Measurements from ENCODE around the gene CHKA.

DNA sequence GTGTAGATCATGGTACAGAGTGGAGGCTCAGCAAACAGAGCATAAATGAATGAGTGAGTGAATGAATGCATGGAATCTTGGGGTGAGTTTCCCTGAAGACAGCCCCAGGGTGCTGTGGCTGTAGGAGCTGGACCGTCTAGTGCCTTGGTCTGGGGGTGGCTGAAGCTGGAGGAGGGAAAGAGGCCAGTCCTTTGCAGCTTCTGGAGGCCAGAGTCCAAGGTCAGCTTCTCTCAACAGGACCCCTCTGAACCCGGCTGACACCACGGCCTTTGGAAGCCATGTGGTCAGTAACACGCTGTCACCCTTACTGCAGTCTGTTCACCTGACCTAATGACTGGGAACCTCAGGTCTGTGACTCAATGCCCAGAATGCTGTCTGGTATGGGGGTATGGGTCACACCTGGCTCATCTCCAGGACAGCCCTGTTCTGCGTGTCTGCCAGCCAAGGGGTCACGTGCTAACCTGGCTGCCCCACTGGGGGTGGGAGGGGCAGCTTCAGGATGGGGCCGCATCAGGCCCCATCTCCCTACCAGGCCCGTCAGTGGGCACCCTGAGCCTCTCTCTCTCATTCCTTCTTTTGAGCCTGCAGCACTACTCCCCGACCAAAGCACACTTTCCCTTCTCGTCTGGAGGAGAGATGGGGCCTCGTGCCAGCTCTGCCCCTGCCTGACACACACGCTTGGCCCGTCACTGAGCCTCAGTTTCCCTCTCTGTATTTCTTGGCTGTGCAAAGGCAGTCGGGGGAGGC is 24.1 kb upstream of the CHKA start:
- TF ChIP-seq, protein P1, sequence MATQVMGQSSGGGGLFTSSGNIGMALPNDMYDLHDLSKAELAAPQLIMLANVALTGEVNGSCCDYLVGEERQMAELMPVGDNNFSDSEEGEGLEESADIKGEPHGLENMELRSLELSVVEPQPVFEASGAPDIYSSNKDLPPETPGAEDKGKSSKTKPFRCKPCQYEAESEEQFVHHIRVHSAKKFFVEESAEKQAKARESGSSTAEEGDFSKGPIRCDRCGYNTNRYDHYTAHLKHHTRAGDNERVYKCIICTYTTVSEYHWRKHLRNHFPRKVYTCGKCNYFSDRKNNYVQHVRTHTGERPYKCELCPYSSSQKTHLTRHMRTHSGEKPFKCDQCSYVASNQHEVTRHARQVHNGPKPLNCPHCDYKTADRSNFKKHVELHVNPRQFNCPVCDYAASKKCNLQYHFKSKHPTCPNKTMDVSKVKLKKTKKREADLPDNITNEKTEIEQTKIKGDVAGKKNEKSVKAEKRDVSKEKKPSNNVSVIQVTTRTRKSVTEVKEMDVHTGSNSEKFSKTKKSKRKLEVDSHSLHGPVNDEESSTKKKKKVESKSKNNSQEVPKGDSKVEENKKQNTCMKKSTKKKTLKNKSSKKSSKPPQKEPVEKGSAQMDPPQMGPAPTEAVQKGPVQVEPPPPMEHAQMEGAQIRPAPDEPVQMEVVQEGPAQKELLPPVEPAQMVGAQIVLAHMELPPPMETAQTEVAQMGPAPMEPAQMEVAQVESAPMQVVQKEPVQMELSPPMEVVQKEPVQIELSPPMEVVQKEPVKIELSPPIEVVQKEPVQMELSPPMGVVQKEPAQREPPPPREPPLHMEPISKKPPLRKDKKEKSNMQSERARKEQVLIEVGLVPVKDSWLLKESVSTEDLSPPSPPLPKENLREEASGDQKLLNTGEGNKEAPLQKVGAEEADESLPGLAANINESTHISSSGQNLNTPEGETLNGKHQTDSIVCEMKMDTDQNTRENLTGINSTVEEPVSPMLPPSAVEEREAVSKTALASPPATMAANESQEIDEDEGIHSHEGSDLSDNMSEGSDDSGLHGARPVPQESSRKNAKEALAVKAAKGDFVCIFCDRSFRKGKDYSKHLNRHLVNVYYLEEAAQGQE (IDR thresholded peaks at IDR 0.05; ENCODE audit: insufficient read depth in 1 of 2, low read depth in 2 of 2, low read length in 1 of 2): no peak
- TF ChIP-seq, protein P2, sequence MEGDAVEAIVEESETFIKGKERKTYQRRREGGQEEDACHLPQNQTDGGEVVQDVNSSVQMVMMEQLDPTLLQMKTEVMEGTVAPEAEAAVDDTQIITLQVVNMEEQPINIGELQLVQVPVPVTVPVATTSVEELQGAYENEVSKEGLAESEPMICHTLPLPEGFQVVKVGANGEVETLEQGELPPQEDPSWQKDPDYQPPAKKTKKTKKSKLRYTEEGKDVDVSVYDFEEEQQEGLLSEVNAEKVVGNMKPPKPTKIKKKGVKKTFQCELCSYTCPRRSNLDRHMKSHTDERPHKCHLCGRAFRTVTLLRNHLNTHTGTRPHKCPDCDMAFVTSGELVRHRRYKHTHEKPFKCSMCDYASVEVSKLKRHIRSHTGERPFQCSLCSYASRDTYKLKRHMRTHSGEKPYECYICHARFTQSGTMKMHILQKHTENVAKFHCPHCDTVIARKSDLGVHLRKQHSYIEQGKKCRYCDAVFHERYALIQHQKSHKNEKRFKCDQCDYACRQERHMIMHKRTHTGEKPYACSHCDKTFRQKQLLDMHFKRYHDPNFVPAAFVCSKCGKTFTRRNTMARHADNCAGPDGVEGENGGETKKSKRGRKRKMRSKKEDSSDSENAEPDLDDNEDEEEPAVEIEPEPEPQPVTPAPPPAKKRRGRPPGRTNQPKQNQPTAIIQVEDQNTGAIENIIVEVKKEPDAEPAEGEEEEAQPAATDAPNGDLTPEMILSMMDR (IDR thresholded peaks at IDR 0.05): no peak

Measured in Panc1 (cell line).